ENCODE measurements around the gene SEC24B.

- TF ChIP-seq OSR1 (CRISPR knock-in tag; IDR thresholded peaks at IDR 0.05) (no peak), TCF4 (CRISPR knock-in tag; IDR thresholded peaks at IDR 0.05; ENCODE audit: borderline replicate concordance) (no peak), ARNTL (CRISPR knock-in tag; IDR thresholded peaks at IDR 0.05; ENCODE audit: borderline replicate concordance, low read depth) (no peak), ZC3H10 (CRISPR knock-in tag; IDR thresholded peaks at IDR 0.05) (no peak), ZFP3 (CRISPR knock-in tag; IDR thresholded peaks at IDR 0.05) (no peak), PATZ1 (CRISPR knock-in tag; IDR thresholded peaks at IDR 0.05; ENCODE audit: borderline replicate concordance) (no peak), ISL1 (CRISPR knock-in tag; IDR thresholded peaks at IDR 0.05) (no peak), POU6F1 (CRISPR knock-in tag; IDR thresholded peaks at IDR 0.05; ENCODE audit: borderline replicate concordance, low read depth) (no peak), RARB (CRISPR knock-in tag; IDR thresholded peaks at IDR 0.05) (no peak), ZNF70 (CRISPR knock-in tag; IDR thresholded peaks at IDR 0.05) (no peak), SNAI2 (CRISPR knock-in tag; IDR thresholded peaks at IDR 0.05) (no peak)
Measured at GRCh38 chr4:109410776-109411175, 22.8 kb upstream of the SEC24B start.
